ENCODE measurements around the gene EPB41. TPM values are rescaled to one million over a fixed set of nuclear protein-coding genes. Genes with fewer than 3 reads are reported as not detected.
A peak's percentile ranks its signal among the peaks of the same experiment; 100 is the strongest.

Gene EPB41
- total and polyA plus RNA-seq, 9 of the 15 experiments (the other 6 are each of a cell fraction or from before 2014, with no cell fraction given), result 3.7 to 213 (median 141) TPM

- Histone ChIP-seq H3K36me3 (ENCODE audit: control insufficient read depth, insufficient read depth, low read length) (peaks cover 23% of the 10 kb centered on the region), H3K4me1 (replicated peaks in 1 of 2; ENCODE audit: control insufficient read depth in 2 of 2, insufficient read depth in 2 of 2, low read length in 2 of 2) (peaks cover 18 to 33% of the 10 kb centered on the region in 2 experiments; a peak in 4 of 5 replicates), H3K4me2 (ENCODE audit: insufficient read depth, low read length) (no peak overlapping the region), H3K9ac (ENCODE audit: insufficient read depth in 1 of 2, low read depth in 2 of 2, low read length in 2 of 2) (no peak overlapping the region), H3K27ac (ENCODE audit: extremely low read depth, low read depth, low read length) (no peak overlapping the region), H3K9me3 (replicated peaks; ENCODE audit: control insufficient read depth, insufficient read depth, low read depth, low read length) (no peaks in the 10 kb centered on the region), H3K9me1 (ENCODE audit: control insufficient read depth, insufficient read depth, low read length) (no peaks in the 10 kb centered on the region), H3K79me2 (ENCODE audit: control insufficient read depth, insufficient read depth, low read length) (peaks cover 94% of the 10 kb centered on the region), H3K27me3 (ENCODE audit: control insufficient read depth in 2 of 2, insufficient read depth in 2 of 2, low read length in 2 of 2) (no peaks in the 10 kb centered on the region), H2AFZ (ENCODE audit: low read depth, low read length) (no peak overlapping the region), H4K20me1 (replicated peaks; ENCODE audit: control insufficient read depth, insufficient read depth, low read length) (peaks cover 2% of the 10 kb centered on the region; the same call in 1 of the 2 replicates), H3K4me3 (no peak overlapping the region)
- no peak for TF ChIP-seq CEBPG (CRISPR knock-in tag; IDR thresholded peaks at IDR 0.05)
- TF ChIP-seq CEBPG (tag; conservative IDR thresholded peaks at IDR 0.05 in 1 of 2, IDR thresholded peaks at IDR 0.05 in 1 of 2), result peak in 1 of 2 experiments; percentile 80; a peak in 2 of 4 replicates
- TF ChIP-seq NCOA6 (IDR thresholded peaks at IDR 0.05), result no peak
- no peak for TF ChIP-seq ZNF232 (CRISPR knock-in tag; IDR thresholded peaks at IDR 0.05)
- no peak for TF ChIP-seq ZNF212 (CRISPR knock-in tag; IDR thresholded peaks at IDR 0.05)
- no peak for TF ChIP-seq CBX1 (IDR thresholded peaks at IDR 0.05; ENCODE audit: low read depth)
- peak; percentile 84 for TF ChIP-seq CEBPB (tag; IDR thresholded peaks at IDR 0.05)
- TF ChIP-seq SMARCB1 (IDR thresholded peaks at IDR 0.05; ENCODE audit: insufficient read length, low read depth), result no peak
- no peak for TF ChIP-seq ZNF146 (CRISPR knock-in tag; IDR thresholded peaks at IDR 0.05; ENCODE audit: unreplicated experiment)
- no peak for TF ChIP-seq RBM34 (IDR thresholded peaks at IDR 0.05; ENCODE audit: borderline replicate concordance, insufficient read depth, low read length)
- no peak for TF ChIP-seq MAZ (CRISPR knock-in tag; conservative IDR thresholded peaks at IDR 0.05 in 1 of 2, IDR thresholded peaks at IDR 0.05 in 1 of 2)
- no peak for TF ChIP-seq HNRNPH1 (optimal IDR thresholded peaks at IDR 0.05; ENCODE audit: low read depth, low read length)
- TF ChIP-seq MAFF (IDR thresholded peaks at IDR 0.05; ENCODE audit: low read length), result no peak
- TF ChIP-seq, protein P1, sequence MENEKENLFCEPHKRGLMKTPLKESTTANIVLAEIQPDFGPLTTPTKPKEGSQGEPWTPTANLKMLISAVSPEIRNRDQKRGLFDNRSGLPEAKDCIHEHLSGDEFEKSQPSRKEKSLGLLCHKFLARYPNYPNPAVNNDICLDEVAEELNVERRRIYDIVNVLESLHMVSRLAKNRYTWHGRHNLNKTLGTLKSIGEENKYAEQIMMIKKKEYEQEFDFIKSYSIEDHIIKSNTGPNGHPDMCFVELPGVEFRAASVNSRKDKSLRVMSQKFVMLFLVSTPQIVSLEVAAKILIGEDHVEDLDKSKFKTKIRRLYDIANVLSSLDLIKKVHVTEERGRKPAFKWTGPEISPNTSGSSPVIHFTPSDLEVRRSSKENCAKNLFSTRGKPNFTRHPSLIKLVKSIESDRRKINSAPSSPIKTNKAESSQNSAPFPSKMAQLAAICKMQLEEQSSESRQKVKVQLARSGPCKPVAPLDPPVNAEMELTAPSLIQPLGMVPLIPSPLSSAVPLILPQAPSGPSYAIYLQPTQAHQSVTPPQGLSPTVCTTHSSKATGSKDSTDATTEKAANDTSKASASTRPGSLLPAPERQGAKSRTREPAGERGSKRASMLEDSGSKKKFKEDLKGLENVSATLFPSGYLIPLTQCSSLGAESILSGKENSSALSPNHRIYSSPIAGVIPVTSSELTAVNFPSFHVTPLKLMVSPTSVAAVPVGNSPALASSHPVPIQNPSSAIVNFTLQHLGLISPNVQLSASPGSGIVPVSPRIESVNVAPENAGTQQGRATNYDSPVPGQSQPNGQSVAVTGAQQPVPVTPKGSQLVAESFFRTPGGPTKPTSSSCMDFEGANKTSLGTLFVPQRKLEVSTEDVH (IDR thresholded peaks at IDR 0.05; ENCODE audit: low read depth, partially characterized antibody), result no peak
- intact Hi-C loops (cut with micrococcal nuclease), result no loop called here
- no peak for ATAC-seq
- 85% methylated on average over 3 of the region's 3 CpGs for WGBS (ENCODE audit: insufficient coverage, low coverage, missing lambda C conversion rate)
- CTCF ChIA-PET (ENCODE audit: low intra/inter-chr PET ratio), result interaction anchor here (0.6 kb wide), 1 partner anchor 129 kb away, joined by 3 read pairs; no protein-coding TSS in a partner anchor
- DNase-seq (ENCODE audit: extremely low read depth in 1 of 4, low spot score in 3 of 4), result no peak
- POLR2A ChIA-PET, result interaction anchor here (0.6 to 1.2 kb wide), 5 partner anchors 12 to 120 kb away, joined by 3 to 4 read pairs (median 3); no protein-coding TSS in a partner anchor
- in situ Hi-C loops (cut with MboI), result no loop called here
- no TSS peak for BruUV-seq (replicated peaks)
- FAIRE-seq, result no peak
These were observed 7.0 kb downstream of the EPB41 start for GRCh38 chr1:28921286-28921869.
